Keratinocyte (primary cell): ENCODE measurements around the gene SP6. TPM values are rescaled to one million over a fixed set of nuclear protein-coding genes. Genes with fewer than 3 reads are reported as not detected.

Experiments used
- DNase-seq: peaks from one replicate; pipeline ENCODE4 v3.0.0-alpha.2; 2011; ENCODE audit warnings: low read depth, missing footprints, low spot score
- FAIRE-seq: peaks from 2 replicates; lab custom pipeline; 2011; peaks lifted over from hg19 to GRCh38; lab: Jason Lieb, UNC
- H2AFZ ChIP-seq: 2 replicates; pipeline ENCODE4 v1.6.0; 2012; ENCODE audit warnings: low read length, control low read depth, inconsistent platforms; ENCODE audit not compliant: control insufficient read depth
- H3K27ac ChIP-seq: 2 replicates; pipeline ENCODE4 v1.5.1; 2011; ENCODE audit warnings: low read length; ENCODE audit not compliant: control insufficient read depth, insufficient read depth
- H3K27me3 ChIP-seq: 3 replicates; pipeline ENCODE4 v1.6.0; 2011; ENCODE audit warnings: low read length; ENCODE audit not compliant: control insufficient read depth, insufficient read depth; ENCODE audit errors: extremely low read depth
- H3K36me3 ChIP-seq, 2 experiments: 2 replicates in 1 of 2; 3 replicates in 1 of 2; pipeline ENCODE4 v1.5.1; 2011; ENCODE audit warnings: low read length in 2 of 2, mild to moderate bottlenecking in 1 of 2; ENCODE audit not compliant: control insufficient read depth in 2 of 2, insufficient read depth in 2 of 2; ENCODE audit errors: extremely low read depth in 1 of 2
- H3K4me1 ChIP-seq: 3 replicates; pipeline ENCODE4 v1.5.1; 2011; ENCODE audit warnings: low read length; ENCODE audit not compliant: control insufficient read depth, insufficient read depth; ENCODE audit errors: extremely low read depth
- H3K4me2 ChIP-seq: 3 replicates; pipeline ENCODE4 v1.6.0; 2011; ENCODE audit warnings: low read depth, low read length; ENCODE audit not compliant: control insufficient read depth, insufficient read depth; ENCODE audit errors: extremely low read depth
- H3K4me3 ChIP-seq, 3 experiments: fragments of 200-600 bp in 1 of 3; sonication (generic) in 1 of 3; 2 replicates in 2 of 3; 3 replicates in 1 of 3; pipeline ENCODE4 v1.5.1; 2011 to 2016; ENCODE audit warnings: low read length in 3 of 3, mild to moderate bottlenecking in 3 of 3, control low read depth in 2 of 3, inconsistent platforms in 1 of 3, low read depth in 1 of 3, mixed read lengths in 1 of 3, mixed run types in 1 of 3, moderate library complexity in 1 of 3; ENCODE audit not compliant: control insufficient read depth in 2 of 3, insufficient read depth in 2 of 3; ENCODE audit errors: extremely low read depth in 1 of 3
- H3K79me2 ChIP-seq: 2 replicates; pipeline ENCODE4 v1.6.0; 2012; ENCODE audit warnings: low read length; ENCODE audit not compliant: control insufficient read depth, insufficient read depth
- H3K9ac ChIP-seq: 3 replicates; pipeline ENCODE4 v1.6.0; 2011; ENCODE audit warnings: low read length; ENCODE audit not compliant: control insufficient read depth, insufficient read depth; ENCODE audit errors: extremely low read depth
- H3K9me1 ChIP-seq: 3 replicates; pipeline ENCODE4 v1.6.0; 2011; ENCODE audit warnings: low read length; ENCODE audit not compliant: control insufficient read depth, insufficient read depth; ENCODE audit errors: extremely low read depth
- H3K9me3 ChIP-seq: 2 replicates; pipeline ENCODE4 v1.5.1; 2012; ENCODE audit warnings: low read depth, low read length; ENCODE audit not compliant: control insufficient read depth
- H4K20me1 ChIP-seq: 3 replicates; pipeline ENCODE4 v1.6.0; 2011; ENCODE audit warnings: low read length; ENCODE audit not compliant: control insufficient read depth, insufficient read depth; ENCODE audit errors: extremely low read depth
- CTCF ChIP-seq, 3 experiments: IDR thresholded peaks in 1 of 3; conservative IDR thresholded peaks in 1 of 3; optimal IDR thresholded peaks in 1 of 3; 2 replicates in 2 of 3; 3 replicates in 1 of 3; pipeline versions ENCODE3 to v1.5.1; 2011; ENCODE audit warnings: low read length in 3 of 3, mild to moderate bottlenecking in 3 of 3, moderate library complexity in 2 of 3, control low read depth in 1 of 3, inconsistent platforms in 1 of 3; ENCODE audit not compliant: insufficient read depth in 2 of 3; ENCODE audit errors: extremely low read depth in 1 of 3
- EZH2 ChIP-seq: IDR thresholded peaks from one replicate; pipeline ENCODE4 v1.6.1; 2012; ENCODE audit warnings: inconsistent platforms, mild to moderate bottlenecking, low read length, moderate library complexity
- dilution Hi-C: fragments of 300-500 bp; cut with MboI; formaldehyde crosslinking; loops from one replicate; pipeline ENCODE4 v1.7.0; 2020; ENCODE audit warnings: low sequenced_read_pairs; ENCODE audit not compliant: extremely low pct_ligation_motif_present
- polyA plus RNA-seq, 5 experiments: library from polyadenylated mRNA; depleted of rRNA in 3 of 5; stranded (reverse) in 3 of 5; stranded (forward) in 1 of 5; unstranded in 1 of 5; fragments of >200 nt; gene quantifications; 1 replicate in 1 of 5; 2 replicates in 3 of 5; 3 replicates in 1 of 5; pipeline versions ENCODE4 v1.2.1 to v1.2.3, GENCODE V29; 2011 to 2012; ENCODE audit warnings: missing spikeins in 2 of 5, low read depth in 1 of 5, low replicate concordance in 1 of 5

The SP6 gene
- polyA plus RNA-seq, 1 donor (not counting 4 experiments of a cell fraction or from before 2014, with no cell fraction given) = 2.0 TPM

- TF ChIP-seq CTCF (optimal IDR thresholded peaks at IDR 0.05 in 1 of 3, IDR thresholded peaks at IDR 0.05 in 1 of 3, conservative IDR thresholded peaks at IDR 0.05 in 1 of 3; ENCODE audit: extremely low read depth in 1 of 3, insufficient read depth in 2 of 3, low read length in 3 of 3) (no peak), EZH2 (no peak)
- Histone ChIP-seq H3K9me1 (no peaks in the 10 kb centered on the region), H3K4me1 (peaks cover 21% of the 10 kb centered on the region), H3K4me3 (peak overlapping the region; percentile 78 to 95 (median 88)), H2AFZ (peak overlapping the region; percentile 96), H3K9me3 (no peaks in the 10 kb centered on the region), H3K4me2 (peak overlapping the region; percentile 96), H3K79me2 (peaks cover 5% of the 10 kb centered on the region), H3K36me3 (peaks cover 0 to 19% of the 10 kb centered on the region in 2 experiments), H3K27ac (no peak overlapping the region), H3K9ac (peak overlapping the region; percentile 81), H4K20me1 (no peaks in the 10 kb centered on the region), H3K27me3 (no peaks in the 10 kb centered on the region)
- DNase-seq = no peak
- FAIRE-seq = no peak
- dilution Hi-C loops = no loop called here
Observed at GRCh38 chr17:47840001-47840741, 10.8 kb downstream of the SP6 start.

- Histone ChIP-seq H3K4me3 (no peak overlapping the region), H3K4me2 (no peak overlapping the region), H3K27ac (no peak overlapping the region), H3K36me3 (peaks cover 0 to 19% of the 10 kb centered on the region in 2 experiments), H3K9me3 (no peaks in the 10 kb centered on the region), H3K9ac (no peak overlapping the region), H3K9me1 (no peaks in the 10 kb centered on the region), H2AFZ (no peak overlapping the region), H3K79me2 (peaks cover 5% of the 10 kb centered on the region), H4K20me1 (no peaks in the 10 kb centered on the region), H3K27me3 (no peaks in the 10 kb centered on the region), H3K4me1 (peaks cover 21% of the 10 kb centered on the region)
- no peak for FAIRE-seq
- DNase-seq = no peak
- TF ChIP-seq CTCF (optimal IDR thresholded peaks at IDR 0.05 in 1 of 3, IDR thresholded peaks at IDR 0.05 in 1 of 3, conservative IDR thresholded peaks at IDR 0.05 in 1 of 3; ENCODE audit: extremely low read depth in 1 of 3, insufficient read depth in 2 of 3, low read length in 3 of 3) (no peak), EZH2 (no peak)
- dilution Hi-C loops = no loop called here
Observed at GRCh38 chr17:47839071-47839470, 11.9 kb downstream of the SP6 start.
